Subcutaneous abdominal adipose tissue (tissue), 5 donors: ENCODE data around the gene C2orf42.
"Not testable (repeated sequence)": the region's sequence is repeated elsewhere in the genome, so short reads cannot be mapped to it uniquely, and the experiment has no call there.

ENCODE experiments used
- H3K27ac ChIP-seq: one replicate; pipeline ENCODE4 v1.7.0; 2013; ENCODE audit warnings: low read depth, mild to moderate bottlenecking, inconsistent platforms, low read length, moderate library complexity
- H3K27me3 ChIP-seq, 5 donors: one replicate each; pipeline ENCODE4 v1.7.0; 2013; ENCODE audit warnings: low read length in 5 of 5, inconsistent platforms in 1 of 5; ENCODE audit not compliant: control insufficient read depth in 5 of 5, insufficient read depth in 4 of 5
- H3K36me3 ChIP-seq, 5 donors: one replicate each; pipeline ENCODE4 v1.7.0; 2013; ENCODE audit warnings: low read length in 5 of 5; ENCODE audit not compliant: control insufficient read depth in 5 of 5, insufficient read depth in 5 of 5
- H3K4me1 ChIP-seq, 5 donors: one replicate each; pipeline ENCODE4 v1.7.0; 2013; ENCODE audit warnings: low read length in 5 of 5, mild to moderate bottlenecking in 3 of 5, moderate library complexity in 1 of 5; ENCODE audit not compliant: control insufficient read depth in 5 of 5, insufficient read depth in 5 of 5
- H3K4me3 ChIP-seq, 5 donors: one replicate each; pipeline ENCODE4 v1.7.0; 2013; ENCODE audit warnings: low read length in 5 of 5, low read depth in 1 of 5
- H3K9ac ChIP-seq, 5 donors: one replicate each; pipeline ENCODE4 v1.7.0; 2013; ENCODE audit warnings: low read length in 5 of 5, mild to moderate bottlenecking in 4 of 5, moderate library complexity in 3 of 5
- H3K9me3 ChIP-seq, 5 donors: one replicate each; pipeline ENCODE4 v1.7.0; 2013; ENCODE audit warnings: low read length in 5 of 5; ENCODE audit not compliant: control insufficient read depth in 5 of 5
- donor health status: healthy.
- donor health status: healthy.
- donor health status: healthy.
- donor health status: healthy.
- donor health status: healthy.

C2orf42 gene

DNA sequence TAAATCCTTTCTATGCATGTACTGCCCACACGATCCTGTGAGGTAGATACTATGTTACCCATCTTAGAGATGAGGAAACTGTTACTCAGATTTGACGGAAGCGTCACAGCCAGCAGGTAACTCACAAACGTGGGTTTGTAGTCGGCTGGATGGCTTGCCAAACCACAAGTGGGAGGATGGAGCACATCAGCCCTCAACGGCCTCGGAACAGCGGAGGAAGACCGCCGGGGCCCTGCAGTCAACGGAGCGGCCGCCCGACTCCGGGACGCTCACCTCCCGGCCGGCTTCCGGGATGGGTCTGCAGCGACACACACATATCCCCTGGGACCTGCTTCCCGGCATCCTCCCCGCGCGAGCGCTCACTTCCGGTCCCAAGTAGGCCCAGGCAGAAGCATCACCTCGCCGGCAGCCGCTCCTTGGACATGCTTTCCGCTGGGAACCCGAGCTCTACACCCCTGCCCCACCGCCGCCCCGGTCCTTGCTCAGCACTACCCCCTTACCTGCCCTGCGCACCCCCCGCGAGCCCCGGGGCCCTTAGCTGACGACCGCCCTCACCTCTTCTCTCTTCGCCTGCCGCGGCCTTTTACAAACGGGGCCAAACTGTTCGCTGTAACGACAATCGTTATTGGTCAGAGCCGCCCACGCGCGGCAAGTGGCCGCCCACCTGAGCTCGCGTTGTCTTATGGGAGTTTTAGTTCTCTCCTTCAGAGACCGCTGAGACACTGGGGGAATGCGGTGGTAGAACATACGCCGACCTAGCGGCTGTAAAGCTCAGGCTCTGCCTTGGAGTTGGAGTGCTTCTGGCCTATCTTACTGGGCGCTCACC, at the start of gene C2orf42:
Gene C2orf42 (minus strand): TSS at position 602 of the 826 bp plus-strand sequence. CDS start 9,034 bp downstream, outside the sequence.
- no peaks in the 10 kb centered on the region for H3K27me3 ChIP-seq
- H3K9ac ChIP-seq: peak within 1 kb of the TSS; percentile 57 to 93 (median 86)
- H3K36me3 ChIP-seq: no peaks in the 10 kb centered on the region
- peak within 1 kb of the TSS; percentile 94 for H3K27ac ChIP-seq
- peaks cover 0 to 13% (median 4%) of the 10 kb centered on the region in 5 donors for H3K4me1 ChIP-seq
- peak within 1 kb of the TSS; percentile 64 to 97 (median 92) for H3K4me3 ChIP-seq
- no peaks in the 10 kb centered on the region for H3K9me3 ChIP-seq

DNA sequence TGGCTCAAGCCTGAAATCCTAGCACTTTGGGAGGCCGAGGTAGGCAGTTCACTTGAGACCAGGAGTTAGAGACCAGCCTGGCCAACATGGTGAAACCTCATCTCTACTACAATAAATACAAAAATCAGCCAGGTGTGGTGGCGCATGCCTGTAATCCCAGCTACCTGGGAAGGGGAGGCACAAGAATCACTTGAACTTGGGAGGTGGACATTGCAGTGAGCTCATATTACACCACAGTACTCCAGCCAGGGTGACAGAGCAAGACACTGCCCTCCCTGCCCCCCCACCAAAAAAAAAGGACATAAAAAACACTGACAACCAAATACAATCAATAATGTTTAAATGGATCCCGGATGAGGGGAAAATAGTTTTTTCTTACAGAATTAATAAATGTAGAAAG, 49.8 kb upstream of the C2orf42 start:
- H3K27me3 ChIP-seq: no peaks in the 10 kb centered on the region
- no peaks in the 10 kb centered on the region for H3K9me3 ChIP-seq
- H3K27ac ChIP-seq: no peak overlapping the region
- H3K36me3 ChIP-seq: peaks cover 0 to 7% (median 6%) of the 10 kb centered on the region in 5 donors
- H3K4me1 ChIP-seq: peaks cover 0 to 16% (median 13%) of the 10 kb centered on the region in 5 donors
- peak overlapping the region in 1 of 5 donors; percentile 12 for H3K9ac ChIP-seq
- H3K4me3 ChIP-seq: no peak overlapping the region

DNA sequence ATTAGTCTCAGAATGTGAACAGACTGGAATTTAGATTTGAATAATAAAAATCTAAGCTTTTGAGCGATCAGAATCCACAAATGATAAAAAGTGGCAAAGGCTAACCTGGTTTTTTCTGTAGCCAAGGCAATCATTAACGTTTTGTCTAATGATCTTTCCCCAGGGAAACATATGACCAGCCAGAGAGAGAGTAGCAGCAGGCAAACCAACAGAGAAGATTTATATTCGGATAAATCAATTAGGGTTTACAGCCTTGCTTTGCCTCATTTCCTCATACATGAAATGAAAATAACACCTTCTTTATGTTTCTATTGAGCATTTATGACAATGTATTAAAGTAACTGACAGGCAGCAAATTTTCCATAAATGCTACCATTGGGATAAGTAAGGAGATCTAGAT, 43.1 kb upstream of the C2orf42 start:
- Histone ChIP-seq H3K4me1 (peaks cover 0 to 3% (median 0%) of the 10 kb centered on the region in 5 donors), H3K27me3 (no peaks in the 10 kb centered on the region), H3K4me3 (no peak overlapping the region), H3K9me3 (no peaks in the 10 kb centered on the region), H3K27ac (no peak overlapping the region), H3K9ac (no peak overlapping the region), H3K36me3 (peaks cover 10 to 48% (median 31%) of the 10 kb centered on the region in 5 donors)

DNA sequence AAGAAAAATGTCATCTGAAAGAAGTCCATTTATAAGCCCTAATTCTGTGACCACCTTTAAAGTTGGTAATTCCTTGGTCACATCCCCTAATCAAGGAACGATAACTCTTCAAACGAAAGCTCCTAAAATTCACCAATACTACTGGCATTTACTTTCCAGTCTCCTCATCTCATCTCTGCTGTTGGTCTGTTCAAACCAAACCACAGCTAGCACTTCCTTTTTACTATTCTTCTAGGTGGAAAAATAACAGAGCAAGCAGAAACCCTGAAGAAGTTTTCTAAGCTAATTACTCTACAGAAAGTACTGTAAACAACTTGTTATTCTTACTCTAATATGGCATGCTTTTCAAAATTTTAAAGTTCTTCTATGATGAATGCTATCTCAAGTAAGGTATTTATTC, 36.0 kb upstream of the C2orf42 start:
- Histone ChIP-seq H3K36me3 (peaks cover 40 to 75% (median 54%) of the 10 kb centered on the region in 5 donors), H3K4me1 (no peaks in the 10 kb centered on the region), H3K27me3 (no peaks in the 10 kb centered on the region), H3K27ac (no peak overlapping the region), H3K9ac (peak overlapping the region in 1 of 5 donors; percentile 4), H3K4me3 (no peak overlapping the region), H3K9me3 (no peaks in the 10 kb centered on the region)

DNA sequence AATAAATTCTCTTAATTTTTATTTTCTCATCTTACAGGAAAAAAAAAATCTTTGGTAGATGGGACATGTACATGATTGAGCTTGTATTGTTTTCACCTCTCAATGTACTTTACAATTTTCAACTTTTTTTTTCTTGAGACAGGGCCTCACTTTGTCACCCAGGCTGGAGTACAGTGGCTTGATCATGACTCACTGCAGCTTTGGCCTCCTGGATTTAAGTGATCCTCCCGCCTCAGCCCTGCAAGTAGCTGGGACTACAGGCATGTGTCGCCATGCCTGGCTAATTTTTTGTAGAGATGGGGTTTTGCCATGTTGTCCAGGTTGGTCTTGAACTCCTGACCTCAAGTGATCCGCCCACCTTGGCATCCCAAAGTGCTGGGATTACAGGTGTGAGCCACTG, 32.5 kb upstream of the C2orf42 start:
- H3K27ac ChIP-seq, H3K27me3 ChIP-seq, H3K4me1 ChIP-seq, H3K9ac ChIP-seq, H3K4me3 ChIP-seq, H3K9me3 ChIP-seq: not testable (repeated sequence)
- H3K36me3 ChIP-seq: peaks cover 52 to 81% (median 58%) of the 10 kb centered on the region in 5 donors

DNA sequence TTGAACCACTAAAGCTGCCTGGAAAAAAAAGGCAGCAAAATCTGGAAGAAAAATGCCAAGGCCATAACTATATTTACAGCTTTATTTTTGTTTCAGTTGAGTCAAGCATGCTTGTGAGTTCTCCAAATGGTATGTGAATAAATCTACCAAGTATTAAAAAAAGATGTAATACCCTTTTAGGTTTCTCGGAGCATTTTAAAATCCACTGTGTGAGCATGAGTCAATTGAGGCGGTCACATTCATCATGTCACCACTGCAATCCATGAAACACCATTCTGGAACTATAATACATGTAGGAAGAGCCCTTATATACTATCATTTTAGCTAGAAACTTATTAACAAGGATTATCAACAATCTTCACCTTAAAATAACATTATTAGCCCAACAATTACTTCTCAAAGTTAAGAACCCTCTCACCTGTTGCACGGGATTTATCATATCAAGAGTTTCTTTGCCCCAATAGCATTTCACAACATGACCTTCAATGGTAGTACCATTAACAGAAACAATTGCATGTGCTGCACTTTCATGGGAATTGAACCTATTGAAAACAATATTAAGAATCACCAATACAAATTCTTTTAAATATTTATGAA, 24.2 kb upstream of the C2orf42 start:
- Histone ChIP-seq H3K27ac (no peak overlapping the region), H3K4me3 (no peak overlapping the region), H3K9me3 (no peaks in the 10 kb centered on the region), H3K27me3 (no peaks in the 10 kb centered on the region), H3K9ac (no peak overlapping the region), H3K4me1 (no peaks in the 10 kb centered on the region), H3K36me3 (peaks cover 38 to 68% (median 55%) of the 10 kb centered on the region in 5 donors)

DNA sequence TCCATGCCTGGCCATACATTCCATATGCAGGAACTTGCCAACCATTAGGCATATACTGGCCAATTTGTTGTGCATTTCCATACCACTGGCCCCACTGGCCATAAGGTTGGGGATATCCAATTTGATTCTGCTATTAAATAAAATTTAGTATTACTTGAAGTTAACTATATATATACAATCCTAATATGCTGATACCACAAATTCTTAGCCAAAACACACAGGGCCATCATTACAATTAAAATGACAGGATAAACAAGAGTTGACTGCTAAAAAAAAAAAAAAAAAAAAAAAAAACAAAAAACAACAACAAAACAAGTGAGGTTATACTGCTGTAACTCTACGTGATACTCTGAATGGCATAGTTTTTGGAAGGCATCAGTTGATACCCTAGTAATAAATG, 23.5 kb upstream of the C2orf42 start:
- Histone ChIP-seq H3K27ac (no peak overlapping the region), H3K9ac (no peak overlapping the region), H3K36me3 (peaks cover 37 to 61% (median 48%) of the 10 kb centered on the region in 5 donors), H3K9me3 (no peaks in the 10 kb centered on the region), H3K4me3 (no peak overlapping the region), H3K27me3 (no peaks in the 10 kb centered on the region), H3K4me1 (no peaks in the 10 kb centered on the region)

DNA sequence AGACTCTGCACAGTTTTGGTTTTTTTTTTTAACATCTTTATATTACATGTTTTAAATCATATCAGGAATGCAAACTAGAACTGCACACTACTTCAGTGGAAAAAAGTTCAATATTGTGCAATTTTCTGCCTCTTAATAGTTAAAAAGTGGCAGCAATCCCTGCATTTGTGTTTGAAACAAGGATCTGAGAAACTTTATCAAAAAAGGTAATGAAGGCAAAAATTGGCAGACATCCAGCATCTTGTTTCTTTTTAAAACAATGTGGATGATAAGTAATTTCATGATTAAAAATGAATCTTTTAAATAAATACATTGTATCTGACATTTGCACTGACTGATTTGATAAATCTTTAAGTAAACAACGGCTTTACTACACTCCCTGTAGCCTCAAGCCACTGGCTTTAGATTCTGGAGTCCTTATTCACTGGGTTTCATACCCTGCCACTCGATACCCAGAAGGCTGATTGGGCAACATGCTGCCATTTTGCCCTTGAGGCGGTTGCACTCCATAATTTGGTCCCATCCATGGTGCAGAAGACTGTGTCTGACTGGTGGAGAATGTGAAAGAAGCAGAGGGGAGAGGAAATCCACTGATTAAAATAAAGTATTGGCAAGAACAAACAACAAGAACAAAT, 21.6 kb upstream of the C2orf42 start:
- Histone ChIP-seq H3K27ac (no peak overlapping the region), H3K27me3 (no peaks in the 10 kb centered on the region), H3K9ac (no peak overlapping the region), H3K4me3 (no peak overlapping the region), H3K9me3 (no peaks in the 10 kb centered on the region), H3K36me3 (peaks cover 25 to 47% (median 33%) of the 10 kb centered on the region in 5 donors), H3K4me1 (no peaks in the 10 kb centered on the region)

DNA sequence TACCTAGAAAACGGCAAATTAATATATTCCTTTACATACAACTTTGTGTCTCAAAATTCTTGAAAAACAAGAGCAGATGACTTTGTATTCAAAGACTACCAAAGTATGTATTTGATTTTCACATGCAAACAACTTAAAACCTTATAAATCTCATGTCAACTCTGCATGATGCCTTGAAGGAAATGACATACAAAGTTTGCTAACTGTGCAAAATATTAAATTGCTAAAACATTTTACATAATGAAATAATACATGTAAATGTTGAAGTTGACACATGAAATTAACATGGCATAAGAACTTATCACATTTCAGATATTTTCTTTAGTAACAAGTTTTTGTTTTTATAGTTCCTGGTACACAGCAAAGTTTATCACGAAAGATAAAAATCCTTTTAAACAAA, 20.8 kb upstream of the C2orf42 start:
- Histone ChIP-seq H3K9me3 (no peaks in the 10 kb centered on the region), H3K4me1 (no peaks in the 10 kb centered on the region), H3K36me3 (peaks cover 23 to 41% (median 29%) of the 10 kb centered on the region in 5 donors), H3K27me3 (no peaks in the 10 kb centered on the region), H3K9ac (no peak overlapping the region), H3K4me3 (no peak overlapping the region), H3K27ac (no peak overlapping the region)

DNA sequence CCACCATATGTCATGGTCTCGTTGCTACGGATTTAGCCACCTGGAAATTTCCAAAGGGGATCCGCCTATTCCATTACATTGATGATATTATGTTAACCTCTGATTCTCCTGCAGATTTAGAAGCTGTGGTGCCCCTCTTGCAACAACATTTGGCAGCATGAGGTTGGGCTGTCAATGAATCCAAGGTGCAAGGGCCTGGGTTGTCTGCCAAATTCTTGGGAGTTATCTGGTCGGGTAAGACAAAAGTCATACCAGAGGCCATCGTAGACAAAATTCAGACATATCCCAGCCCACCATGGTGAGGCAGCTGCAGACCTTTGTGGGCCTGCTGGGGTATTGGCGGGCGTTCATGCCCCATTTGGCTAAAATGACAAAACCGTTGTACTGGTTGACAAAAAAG, 13.6 kb upstream of the C2orf42 start:
- Histone ChIP-seq H3K9ac (no peak overlapping the region), H3K36me3 (peaks cover 0 to 4% (median 0%) of the 10 kb centered on the region in 5 donors), H3K27ac (no peak overlapping the region), H3K9me3 (no peaks in the 10 kb centered on the region), H3K4me3 (no peak overlapping the region), H3K27me3 (no peaks in the 10 kb centered on the region), H3K4me1 (no peaks in the 10 kb centered on the region)
